ENCODE data around the gene EFCC1.

EFCC1 gene

DNA sequence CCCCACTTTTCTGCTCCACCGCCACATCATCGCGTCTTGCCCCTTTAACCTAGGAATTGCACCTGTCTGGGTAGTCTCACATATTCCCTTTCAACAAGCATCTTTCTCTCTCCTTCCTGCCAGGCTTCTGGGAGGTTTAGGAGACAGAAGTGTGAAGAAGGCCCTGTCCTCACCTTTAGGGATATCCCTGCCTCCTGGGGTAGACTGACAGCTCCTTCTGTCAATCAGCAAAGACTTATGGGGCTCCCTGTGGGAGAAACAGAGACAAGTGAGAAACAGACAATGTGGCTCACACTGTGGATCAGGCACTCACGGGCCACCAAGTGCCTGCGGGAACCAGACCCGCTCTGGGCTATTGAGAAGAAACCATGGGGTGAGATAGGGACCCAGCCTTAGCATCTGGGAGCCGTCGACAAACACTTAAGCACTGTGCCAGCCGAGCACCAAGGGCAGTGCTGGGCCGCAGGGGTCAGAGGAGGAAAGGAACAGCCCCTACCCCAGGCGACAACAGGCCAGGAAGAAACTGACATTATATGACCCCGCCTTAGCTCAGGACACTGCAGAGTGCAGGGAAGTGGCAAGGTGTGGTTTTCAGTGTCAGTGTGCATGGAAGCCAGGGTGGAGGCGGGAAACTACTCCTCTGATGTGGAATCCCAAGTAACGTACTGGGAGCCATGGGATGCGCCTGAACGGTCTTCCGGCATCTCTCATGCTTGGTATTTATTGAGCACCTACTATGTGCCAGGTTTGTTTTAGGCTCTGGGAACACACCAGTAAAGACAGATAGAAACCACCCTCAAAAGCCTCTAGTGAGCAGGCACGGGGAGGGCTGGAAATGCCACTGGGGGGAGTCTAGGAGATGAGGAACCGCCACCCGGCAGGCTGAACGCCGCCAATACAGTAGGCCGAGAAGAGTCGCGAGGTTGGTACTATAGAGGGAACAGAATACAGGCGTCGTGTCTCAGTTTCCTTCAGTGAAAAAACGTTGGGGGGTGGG is 1.8 kb downstream of the EFCC1 start:
- Histone ChIP-seq H2AFZ (ENCODE audit: low read length) (0 out of 2 replicates have a peak overlapping the region, but pooled peaks have one; percentile 22), H3F3A (ENCODE audit: insufficient read depth, low read length) (no peaks in the 10 kb centered on the region), H3K9ac (ENCODE audit: low read length) (no peak overlapping the region), H4K20me1 (ENCODE audit: insufficient read depth, low read length) (no peaks in the 10 kb centered on the region), H3K79me2 (ENCODE audit: low read length) (no peaks in the 10 kb centered on the region), H3K4me3 (ENCODE audit: low read length) (no peak overlapping the region), H3K9me3 (replicated peaks; ENCODE audit: insufficient read depth, low read length) (no peaks in the 10 kb centered on the region), H3K9me2 (replicated peaks; ENCODE audit: insufficient read depth, low read length) (no peaks in the 10 kb centered on the region), H3K27ac (ENCODE audit: low read length) (no peak overlapping the region), H3K4me2 (ENCODE audit: low read depth, low read length) (peak overlapping the region; percentile 46; the same call in 1 of the 2 replicates), H3K36me3 (replicated peaks; ENCODE audit: insufficient read depth, low read length) (no peaks in the 10 kb centered on the region), H3K27me3 (replicated peaks; ENCODE audit: insufficient read depth, low read length) (peaks cover 40% of the 10 kb centered on the region), H3K4me1 (ENCODE audit: low read length) (peaks cover 29% of the 10 kb centered on the region)
- no peak for DNase-seq
- TF ChIP-seq EZH2 (optimal IDR thresholded peaks at IDR 0.05; ENCODE audit: low read depth, low read length) (no peak), EZH2phosphoT487 (IDR thresholded peaks at IDR 0.05; ENCODE audit: low read length) (no peak)
- TF ChIP-seq, protein P1, sequence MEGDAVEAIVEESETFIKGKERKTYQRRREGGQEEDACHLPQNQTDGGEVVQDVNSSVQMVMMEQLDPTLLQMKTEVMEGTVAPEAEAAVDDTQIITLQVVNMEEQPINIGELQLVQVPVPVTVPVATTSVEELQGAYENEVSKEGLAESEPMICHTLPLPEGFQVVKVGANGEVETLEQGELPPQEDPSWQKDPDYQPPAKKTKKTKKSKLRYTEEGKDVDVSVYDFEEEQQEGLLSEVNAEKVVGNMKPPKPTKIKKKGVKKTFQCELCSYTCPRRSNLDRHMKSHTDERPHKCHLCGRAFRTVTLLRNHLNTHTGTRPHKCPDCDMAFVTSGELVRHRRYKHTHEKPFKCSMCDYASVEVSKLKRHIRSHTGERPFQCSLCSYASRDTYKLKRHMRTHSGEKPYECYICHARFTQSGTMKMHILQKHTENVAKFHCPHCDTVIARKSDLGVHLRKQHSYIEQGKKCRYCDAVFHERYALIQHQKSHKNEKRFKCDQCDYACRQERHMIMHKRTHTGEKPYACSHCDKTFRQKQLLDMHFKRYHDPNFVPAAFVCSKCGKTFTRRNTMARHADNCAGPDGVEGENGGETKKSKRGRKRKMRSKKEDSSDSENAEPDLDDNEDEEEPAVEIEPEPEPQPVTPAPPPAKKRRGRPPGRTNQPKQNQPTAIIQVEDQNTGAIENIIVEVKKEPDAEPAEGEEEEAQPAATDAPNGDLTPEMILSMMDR (IDR thresholded peaks at IDR 0.05; ENCODE audit: low read length): no peak

DNA sequence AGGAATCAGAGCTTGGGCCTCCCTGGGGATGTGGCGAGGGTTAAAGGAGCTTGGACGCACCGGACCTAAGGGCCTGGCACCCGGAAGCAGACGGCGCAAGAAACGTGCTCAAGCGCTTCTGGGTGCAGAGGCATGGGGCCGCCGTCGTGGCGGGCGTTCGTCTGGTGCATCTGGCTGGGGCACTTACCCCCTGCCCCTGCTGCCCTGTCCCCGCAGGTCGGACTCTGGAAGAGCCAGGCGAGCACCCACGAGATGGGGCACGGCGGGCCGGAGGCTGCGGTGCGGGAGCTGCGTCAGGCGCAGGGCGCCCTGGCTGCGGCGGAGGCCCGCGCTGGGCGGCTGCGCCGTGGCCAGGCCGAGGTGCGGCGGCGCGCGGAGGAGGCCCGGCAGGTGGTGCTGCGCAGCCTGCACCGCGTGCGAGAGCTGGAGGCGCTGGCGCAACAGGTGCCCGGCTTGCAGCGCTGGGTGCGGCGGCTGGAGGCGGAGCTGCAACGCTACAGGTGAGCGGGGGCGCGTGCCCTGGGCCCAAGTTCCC is 2.5 kb downstream of the EFCC1 start:
- Histone ChIP-seq H3K9me2 (replicated peaks; ENCODE audit: insufficient read depth, low read length) (no peaks in the 10 kb centered on the region), H3K4me3 (ENCODE audit: low read length) (0 out of 2 replicates have a peak overlapping the region, but pooled peaks have one; percentile 31), H3K27me3 (replicated peaks; ENCODE audit: insufficient read depth, low read length) (peaks cover 40% of the 10 kb centered on the region), H2AFZ (ENCODE audit: low read length) (0 out of 2 replicates have a peak overlapping the region, but pooled peaks have one; percentile 22), H3K9ac (ENCODE audit: low read length) (no peak overlapping the region), H3K27ac (ENCODE audit: low read length) (no peak overlapping the region), H3K9me3 (replicated peaks; ENCODE audit: insufficient read depth, low read length) (no peaks in the 10 kb centered on the region), H3K4me2 (ENCODE audit: low read depth, low read length) (peak overlapping the region; percentile 46; the same call in 1 of the 2 replicates), H3K36me3 (replicated peaks; ENCODE audit: insufficient read depth, low read length) (no peaks in the 10 kb centered on the region), H3F3A (ENCODE audit: insufficient read depth, low read length) (no peaks in the 10 kb centered on the region), H3K4me1 (ENCODE audit: low read length) (peaks cover 29% of the 10 kb centered on the region), H3K79me2 (ENCODE audit: low read length) (no peaks in the 10 kb centered on the region), H4K20me1 (ENCODE audit: insufficient read depth, low read length) (no peaks in the 10 kb centered on the region)
- TF ChIP-seq EZH2phosphoT487 (IDR thresholded peaks at IDR 0.05; ENCODE audit: low read length): no peak
- no peak for TF ChIP-seq EZH2 (optimal IDR thresholded peaks at IDR 0.05; ENCODE audit: low read depth, low read length)
- TF ChIP-seq, protein P1 (IDR thresholded peaks at IDR 0.05; ENCODE audit: low read length): peak; percentile 29
- peak; percentile 82 for DNase-seq

GRCh38 chr3:129004639-129005295 is 3.7 kb downstream of the EFCC1 start:
- H3F3A ChIP-seq (ENCODE audit: insufficient read depth, low read length): no peaks in the 10 kb centered on the region
- H2AFZ ChIP-seq (ENCODE audit: low read length): no peak overlapping the region
- no peaks in the 10 kb centered on the region for H4K20me1 ChIP-seq (ENCODE audit: insufficient read depth, low read length)
- no peaks in the 10 kb centered on the region for H3K36me3 ChIP-seq (replicated peaks; ENCODE audit: insufficient read depth, low read length)
- H3K4me3 ChIP-seq (ENCODE audit: low read length): no peak overlapping the region
- H3K9ac ChIP-seq (ENCODE audit: low read length): no peak overlapping the region
- no peak for DNase-seq
- H3K4me2 ChIP-seq (ENCODE audit: low read depth, low read length): no peak overlapping the region
- H3K9me2 ChIP-seq (replicated peaks; ENCODE audit: insufficient read depth, low read length): no peaks in the 10 kb centered on the region
- H3K9me3 ChIP-seq (replicated peaks; ENCODE audit: insufficient read depth, low read length): no peaks in the 10 kb centered on the region
- H3K27ac ChIP-seq (ENCODE audit: low read length): no peak overlapping the region
- H3K4me1 ChIP-seq (ENCODE audit: low read length): peaks cover 29% of the 10 kb centered on the region
- peaks cover 38% of the 10 kb centered on the region for H3K27me3 ChIP-seq (replicated peaks; ENCODE audit: insufficient read depth, low read length)
- TF ChIP-seq, protein P1 (IDR thresholded peaks at IDR 0.05; ENCODE audit: low read length): no peak
- no peak for TF ChIP-seq EZH2 (optimal IDR thresholded peaks at IDR 0.05; ENCODE audit: low read depth, low read length)
- TF ChIP-seq EZH2phosphoT487 (IDR thresholded peaks at IDR 0.05; ENCODE audit: low read length): no peak
- no peaks in the 10 kb centered on the region for H3K79me2 ChIP-seq (ENCODE audit: low read length)
